Measurements from ENCODE around the gene PCCA. TPM values are rescaled to one million over a fixed set of nuclear protein-coding genes. Genes with fewer than 3 reads are reported as not detected.

The PCCA gene
- total and polyA plus RNA-seq, 2 experiments from 2014 or later = 41.9 to 46.6 TPM

DNA sequence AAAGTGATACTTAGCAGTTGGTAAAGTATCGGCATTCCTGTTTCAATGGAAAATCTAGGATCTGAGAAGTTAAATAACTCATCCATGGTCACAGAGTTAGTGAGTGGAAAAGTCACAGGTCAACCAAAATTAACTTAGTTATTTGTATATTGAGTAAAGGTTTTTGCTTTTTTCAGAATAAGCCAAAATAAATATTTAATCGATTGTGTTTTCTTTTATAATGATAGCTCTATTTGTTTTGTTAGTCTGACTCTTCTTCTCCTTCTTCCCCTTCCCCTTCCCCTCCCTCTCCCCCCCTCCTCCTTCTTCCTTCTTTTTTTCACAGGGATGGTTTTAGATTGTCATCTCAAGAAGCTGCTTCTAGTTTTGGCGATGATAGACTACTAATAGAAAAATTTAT is 173.5 kb downstream of the PCCA start:
- H3F3A ChIP-seq (replicated peaks; ENCODE audit: low read depth) = no peaks in the 10 kb centered on the region
- H4K20me1 ChIP-seq (replicated peaks; ENCODE audit: insufficient read depth) = no peaks in the 10 kb centered on the region; the same call in 1 of the 2 replicates
- H3K27ac ChIP-seq (ENCODE audit: low read depth) = no peak overlapping the region
- ATAC-seq (no peak), DNase-seq (ENCODE audit: low spot score) (no peak)
- Mint-ChIP-seq H3K4me1 (peaks cover 12% of the 10 kb centered on the region), H3K36me3 (ENCODE audit: low read depth) (no peaks in the 10 kb centered on the region), H3K4me3 (no peak overlapping the region), H3K9me3 (no peaks in the 10 kb centered on the region), H3K27me3 (ENCODE audit: insufficient read depth, low read depth, poor library complexity) (no peaks in the 10 kb centered on the region), H3K27ac (no peak overlapping the region)
- no peaks in the 10 kb centered on the region for H3K9me2 ChIP-seq (ENCODE audit: insufficient read depth)
- no peaks in the 10 kb centered on the region for H3K79me2 ChIP-seq (replicated peaks; ENCODE audit: insufficient read depth)
- peaks cover 12% of the 10 kb centered on the region; the same call in 1 of the 2 replicates for H3K4me1 ChIP-seq (ENCODE audit: insufficient read depth)
- H3K36me3 ChIP-seq (ENCODE audit: insufficient read depth) = no peaks in the 10 kb centered on the region
- H3K4me2 ChIP-seq = no peak overlapping the region
- H2AFZ ChIP-seq = no peak overlapping the region
- H3K27me3 ChIP-seq (ENCODE audit: insufficient read depth) = no peaks in the 10 kb centered on the region
- TF ChIP-seq STAT1 (IDR thresholded peaks at IDR 0.05; ENCODE audit: unreplicated experiment) = no peak
- TF ChIP-seq, protein P1, sequence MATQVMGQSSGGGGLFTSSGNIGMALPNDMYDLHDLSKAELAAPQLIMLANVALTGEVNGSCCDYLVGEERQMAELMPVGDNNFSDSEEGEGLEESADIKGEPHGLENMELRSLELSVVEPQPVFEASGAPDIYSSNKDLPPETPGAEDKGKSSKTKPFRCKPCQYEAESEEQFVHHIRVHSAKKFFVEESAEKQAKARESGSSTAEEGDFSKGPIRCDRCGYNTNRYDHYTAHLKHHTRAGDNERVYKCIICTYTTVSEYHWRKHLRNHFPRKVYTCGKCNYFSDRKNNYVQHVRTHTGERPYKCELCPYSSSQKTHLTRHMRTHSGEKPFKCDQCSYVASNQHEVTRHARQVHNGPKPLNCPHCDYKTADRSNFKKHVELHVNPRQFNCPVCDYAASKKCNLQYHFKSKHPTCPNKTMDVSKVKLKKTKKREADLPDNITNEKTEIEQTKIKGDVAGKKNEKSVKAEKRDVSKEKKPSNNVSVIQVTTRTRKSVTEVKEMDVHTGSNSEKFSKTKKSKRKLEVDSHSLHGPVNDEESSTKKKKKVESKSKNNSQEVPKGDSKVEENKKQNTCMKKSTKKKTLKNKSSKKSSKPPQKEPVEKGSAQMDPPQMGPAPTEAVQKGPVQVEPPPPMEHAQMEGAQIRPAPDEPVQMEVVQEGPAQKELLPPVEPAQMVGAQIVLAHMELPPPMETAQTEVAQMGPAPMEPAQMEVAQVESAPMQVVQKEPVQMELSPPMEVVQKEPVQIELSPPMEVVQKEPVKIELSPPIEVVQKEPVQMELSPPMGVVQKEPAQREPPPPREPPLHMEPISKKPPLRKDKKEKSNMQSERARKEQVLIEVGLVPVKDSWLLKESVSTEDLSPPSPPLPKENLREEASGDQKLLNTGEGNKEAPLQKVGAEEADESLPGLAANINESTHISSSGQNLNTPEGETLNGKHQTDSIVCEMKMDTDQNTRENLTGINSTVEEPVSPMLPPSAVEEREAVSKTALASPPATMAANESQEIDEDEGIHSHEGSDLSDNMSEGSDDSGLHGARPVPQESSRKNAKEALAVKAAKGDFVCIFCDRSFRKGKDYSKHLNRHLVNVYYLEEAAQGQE (IDR thresholded peaks at IDR 0.05; ENCODE audit: unreplicated experiment) = no peak
- no peak overlapping the region for H3K4me3 ChIP-seq

DNA sequence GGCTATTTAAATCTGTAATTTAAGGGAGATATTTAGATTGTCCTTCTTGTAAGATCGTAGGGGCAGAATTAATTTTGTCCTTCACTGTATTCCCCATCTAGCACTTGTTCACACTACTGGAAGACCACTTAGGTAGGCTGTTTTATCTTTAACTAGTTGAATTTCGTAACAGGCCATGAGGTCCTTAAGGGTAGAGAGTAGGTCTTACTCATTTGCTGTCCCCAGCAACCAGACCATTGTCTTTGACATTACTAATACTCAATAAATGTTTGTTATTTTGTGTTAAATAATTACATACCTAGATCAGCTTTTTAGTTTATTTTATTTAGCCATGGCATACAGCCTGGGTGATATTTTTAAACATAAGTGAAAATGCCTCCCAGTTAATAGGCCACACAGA is 177.1 kb downstream of the PCCA start:
- no peak overlapping the region for H3K4me3 ChIP-seq
- no peak for DNase-seq (ENCODE audit: low spot score)
- no peak overlapping the region for H3K27ac Mint-ChIP-seq

More for the DNA sequence above, 177.1 kb downstream of the PCCA start:
- H3K4me1 Mint-ChIP-seq = no peaks in the 10 kb centered on the region
- Histone ChIP-seq H3K36me3 (ENCODE audit: insufficient read depth) (no peaks in the 10 kb centered on the region), H4K20me1 (replicated peaks; ENCODE audit: insufficient read depth) (no peaks in the 10 kb centered on the region; the same call in 1 of the 2 replicates), H3K27me3 (ENCODE audit: insufficient read depth) (no peaks in the 10 kb centered on the region), H3K27ac (ENCODE audit: low read depth) (no peak overlapping the region), H3K4me1 (ENCODE audit: insufficient read depth) (no peaks in the 10 kb centered on the region), H3K79me2 (replicated peaks; ENCODE audit: insufficient read depth) (no peaks in the 10 kb centered on the region), H3K9me2 (ENCODE audit: insufficient read depth) (no peaks in the 10 kb centered on the region), H3K4me2 (no peak overlapping the region), H2AFZ (no peak overlapping the region), H3F3A (replicated peaks; ENCODE audit: low read depth) (no peaks in the 10 kb centered on the region)
- H3K4me3 Mint-ChIP-seq = no peak overlapping the region
- no peaks in the 10 kb centered on the region for H3K9me3 Mint-ChIP-seq
- TF ChIP-seq, protein P1 (IDR thresholded peaks at IDR 0.05; ENCODE audit: unreplicated experiment) = no peak
- TF ChIP-seq EZH2 (IDR thresholded peaks at IDR 0.05; ENCODE audit: low read depth, unreplicated experiment) = no peak
- peaks cover 12% of the 10 kb centered on the region; the same call in 2 of the 3 replicates for H3K36me3 Mint-ChIP-seq (ENCODE audit: low read depth)
- H3K27me3 Mint-ChIP-seq (ENCODE audit: insufficient read depth, low read depth, poor library complexity) = peaks cover 3% of the 10 kb centered on the region
- no peak for ATAC-seq

Data from GM23338 (cell line).